NAMALWA (cell line): ENCODE measurements around the gene SLC43A3.
A peak's percentile ranks its signal among the peaks of the same experiment; 100 is the strongest.

Experiments used
- DNase-seq: peaks from one replicate; pipeline ENCODE4 v3.0.0-alpha.2; 2015; ENCODE audit warnings: low spot score

SLC43A3 gene

GRCh38 chr11:57426929-57427726 lies at the start of gene SLC43A3:
Gene SLC43A3 (minus strand): TSS chr11:57427121. CDS start chr11:57426172, 949 bp downstream.
- DNase-seq = peak; percentile 81

GRCh38 chr11:57476047-57476756 lies 49.3 kb upstream of the SLC43A3 start:
- DNase-seq = no peak

- DNase-seq = no peak
Measured at GRCh38 chr11:57475671-57476046, 48.7 kb upstream of the SLC43A3 start.

- no peak for DNase-seq
Measured at GRCh38 chr11:57475191-57475590, 48.3 kb upstream of the SLC43A3 start.

GRCh38 chr11:57474803-57475115 lies 47.8 kb upstream of the SLC43A3 start:
- no peak for DNase-seq

GRCh38 chr11:57474017-57474802 lies 47.3 kb upstream of the SLC43A3 start:
- no peak for DNase-seq

- DNase-seq = no peak
Measured at GRCh38 chr11:57473285-57473841, 46.4 kb upstream of the SLC43A3 start.

GRCh38 chr11:57471496-57471895 lies 44.6 kb upstream of the SLC43A3 start:
- DNase-seq = no peak

- no peak for DNase-seq
Measured at GRCh38 chr11:57469268-57469667, 42.3 kb upstream of the SLC43A3 start.

- no peak for DNase-seq
Measured at GRCh38 chr11:57468276-57468675, 41.4 kb upstream of the SLC43A3 start.

GRCh38 chr11:57467508-57468157 lies 40.7 kb upstream of the SLC43A3 start:
- DNase-seq = no peak

GRCh38 chr11:57466680-57467079 lies 39.8 kb upstream of the SLC43A3 start:
- DNase-seq = no peak

- no peak for DNase-seq
Measured at GRCh38 chr11:57464539-57465181, 37.7 kb upstream of the SLC43A3 start.

GRCh38 chr11:57463671-57464538 lies 37.0 kb upstream of the SLC43A3 start:
- DNase-seq = no peak

GRCh38 chr11:57462597-57462996 lies 35.7 kb upstream of the SLC43A3 start:
- no peak for DNase-seq

GRCh38 chr11:57461841-57462489 lies 35.0 kb upstream of the SLC43A3 start:
- no peak for DNase-seq

- DNase-seq = no peak
Measured at GRCh38 chr11:57460758-57461749, 34.1 kb upstream of the SLC43A3 start.

GRCh38 chr11:57460022-57460757 lies 33.3 kb upstream of the SLC43A3 start, which contains the start of gene RTN4RL2:
Gene RTN4RL2 (plus strand): TSS chr11:57460528. CDS start chr11:57460866, 338 bp downstream.
- peak; percentile 54 for DNase-seq
